ENCODE results near the gene GRAMD1B. TPM values are rescaled to one million over a fixed set of nuclear protein-coding genes. Genes with fewer than 3 reads are reported as not detected.

GRAMD1B gene
- total and polyA plus RNA-seq, 8 donors = 3.3 to 7.4 (median 4.8) TPM

- H3K27ac ChIP-seq = no peak overlapping the region
- TF ChIP-seq CTCF (IDR thresholded peaks at IDR 0.05) = no peak
- H3K9me3 ChIP-seq = no peaks in the 10 kb centered on the region
- ATAC-seq (no peak), DNase-seq (no peak)
- no peaks in the 10 kb centered on the region for H3K27me3 ChIP-seq
- H3K4me1 ChIP-seq = peaks cover 0 to 14% of the 10 kb centered on the region in 2 donors
- H3K36me3 ChIP-seq = no peaks in the 10 kb centered on the region
- H3K4me3 ChIP-seq = no peak overlapping the region
- intact Hi-C loops (cut with DNase I) = no loop called here
Observed at GRCh38 chr11:123469586-123469985, 39.5 kb downstream of the GRAMD1B start.

- no peak for TF ChIP-seq CTCF (IDR thresholded peaks at IDR 0.05)
- Histone ChIP-seq H3K27ac (no peak overlapping the region), H3K4me3 (no peak overlapping the region), H3K4me1 (peaks cover 0 to 17% of the 10 kb centered on the region in 2 donors), H3K27me3 (no peaks in the 10 kb centered on the region), H3K36me3 (no peaks in the 10 kb centered on the region), H3K9me3 (no peaks in the 10 kb centered on the region)
- intact Hi-C loops (cut with DNase I) = no loop called here
- ATAC-seq = no peak
- DNase-seq = no peak
Observed at GRCh38 chr11:123470842-123471241, 40.8 kb downstream of the GRAMD1B start.

- intact Hi-C loops (cut with DNase I) = no loop called here
Observed at GRCh38 chr11:123472236-123472935, 42.3 kb downstream of the GRAMD1B start.

GRCh38 chr11:123473941-123474677, 44.0 kb downstream of the GRAMD1B start:
- H3K27ac ChIP-seq = no peak overlapping the region
- no peak overlapping the region for H3K4me3 ChIP-seq
- no peaks in the 10 kb centered on the region for H3K27me3 ChIP-seq
- H3K9me3 ChIP-seq = no peaks in the 10 kb centered on the region
- no peaks in the 10 kb centered on the region for H3K36me3 ChIP-seq
- H3K4me1 ChIP-seq = peaks cover 0 to 26% of the 10 kb centered on the region in 2 donors
- TF ChIP-seq CTCF (IDR thresholded peaks at IDR 0.05) = no peak
- ATAC-seq = peak; percentile 37
- no peak for DNase-seq
- intact Hi-C loops (cut with DNase I) = no loop called here

More at GRCh38 chr11:123472236-123472935, 42.3 kb downstream of the GRAMD1B start:
- H3K27me3 ChIP-seq = no peaks in the 10 kb centered on the region
- no peak overlapping the region for H3K4me3 ChIP-seq
- H3K4me1 ChIP-seq = peaks cover 0 to 11% of the 10 kb centered on the region in 2 donors
- no peak for DNase-seq
- H3K36me3 ChIP-seq = no peaks in the 10 kb centered on the region
- no peak for TF ChIP-seq CTCF (IDR thresholded peaks at IDR 0.05)
- H3K27ac ChIP-seq = no peak overlapping the region
- no peak for ATAC-seq
- no peaks in the 10 kb centered on the region for H3K9me3 ChIP-seq

GRCh38 chr11:123474994-123475393, 44.9 kb downstream of the GRAMD1B start:
- no peak overlapping the region for H3K27ac ChIP-seq
- DNase-seq (no peak), ATAC-seq (no peak)
- no peaks in the 10 kb centered on the region for H3K9me3 ChIP-seq
- H3K4me1 ChIP-seq = peaks cover 0 to 35% of the 10 kb centered on the region in 2 donors
- TF ChIP-seq CTCF (IDR thresholded peaks at IDR 0.05) = no peak
- H3K36me3 ChIP-seq = no peaks in the 10 kb centered on the region
- intact Hi-C loops (cut with DNase I) = loop anchor here in 1 of 2 donors (5.0 kb wide), 1 partner anchor 63 kb away; no protein-coding TSS in a partner anchor
- H3K4me3 ChIP-seq = no peak overlapping the region
- H3K27me3 ChIP-seq = no peaks in the 10 kb centered on the region

Measured in left lung (tissue), 10 donors.